ENCODE data around the gene IQGAP3. TPM values are rescaled to one million over a fixed set of nuclear protein-coding genes. Genes with fewer than 3 reads are reported as not detected.

IQGAP3 gene
- total RNA-seq, result 1 to 10 TPM in 1 of 2 donors, not detected in 1; 1.0 TPM

GRCh38 chr1:156571919-156572662 lies at the start of gene IQGAP3:
Gene IQGAP3, minus strand, starts transcription at chr1:156572565. Its CDS starts 36 bp downstream, at chr1:156572529.
- peak within 1 kb of the TSS; percentile 10 to 45 for H3K4me3 ChIP-seq
- no peaks in the 10 kb centered on the region for H3K36me3 ChIP-seq
- H3K9me3 ChIP-seq, result no peaks in the 10 kb centered on the region
- H3K4me1 ChIP-seq, result peaks cover 0 to 19% of the 10 kb centered on the region in 2 donors
- peak; percentile 73 for DNase-seq (ENCODE audit: low spot score)
- no peak for TF ChIP-seq CTCF (IDR thresholded peaks at IDR 0.05)
- no peaks in the 10 kb centered on the region for H3K27me3 ChIP-seq
- no peak within 1 kb of the TSS for H3K27ac ChIP-seq

- H3K27ac ChIP-seq, result no peak overlapping the region
- no peak for TF ChIP-seq CTCF (IDR thresholded peaks at IDR 0.05)
- no peaks in the 10 kb centered on the region for H3K36me3 ChIP-seq
- no peaks in the 10 kb centered on the region for H3K9me3 ChIP-seq
- peaks cover 5 to 6% of the 10 kb centered on the region in 2 donors for H3K27me3 ChIP-seq
- H3K4me1 ChIP-seq, result peaks cover 0 to 38% of the 10 kb centered on the region in 2 donors
- no peak for DNase-seq (ENCODE audit: low spot score)
- no peak overlapping the region for H3K4me3 ChIP-seq
Observed at GRCh38 chr1:156619582-156619955, 47.2 kb upstream of the IQGAP3 start.

- Histone ChIP-seq H3K9me3 (no peaks in the 10 kb centered on the region), H3K4me3 (no peak within 1 kb of the TSS), H3K36me3 (no peaks in the 10 kb centered on the region), H3K27ac (no peak within 1 kb of the TSS), H3K27me3 (peaks cover 4 to 5% of the 10 kb centered on the region in 2 donors), H3K4me1 (peaks cover 0 to 32% of the 10 kb centered on the region in 2 donors)
- DNase-seq (ENCODE audit: low spot score), result no peak
- TF ChIP-seq CTCF (IDR thresholded peaks at IDR 0.05), result peak in 1 of 2 donors; percentile 37
Observed at GRCh38 chr1:156618853-156619581, 46.7 kb upstream of the IQGAP3 start, which contains the start of gene HAPLN2. Gene HAPLN2, plus strand, starts transcription at chr1:156619415. Its CDS starts 4,076 bp downstream, at chr1:156623491.

GRCh38 chr1:156616463-156616862 lies 44.1 kb upstream of the IQGAP3 start:
- Histone ChIP-seq H3K9me3 (no peaks in the 10 kb centered on the region), H3K36me3 (no peaks in the 10 kb centered on the region), H3K4me1 (peaks cover 0 to 25% of the 10 kb centered on the region in 2 donors), H3K27ac (peak overlapping the region; percentile 55 to 59), H3K27me3 (no peaks in the 10 kb centered on the region), H3K4me3 (no peak overlapping the region)
- DNase-seq (ENCODE audit: low spot score), result no peak
- TF ChIP-seq CTCF (IDR thresholded peaks at IDR 0.05), result peak in 1 of 2 donors; percentile 33

GRCh38 chr1:156615946-156616345 lies 43.6 kb upstream of the IQGAP3 start:
- Histone ChIP-seq H3K4me3 (no peak overlapping the region), H3K36me3 (no peaks in the 10 kb centered on the region), H3K27ac (peak overlapping the region; percentile 55 to 59), H3K9me3 (no peaks in the 10 kb centered on the region), H3K27me3 (no peaks in the 10 kb centered on the region), H3K4me1 (peaks cover 0 to 25% of the 10 kb centered on the region in 2 donors)
- no peak for DNase-seq (ENCODE audit: low spot score)
- TF ChIP-seq CTCF (IDR thresholded peaks at IDR 0.05), result no peak
